ENCODE measurements around the gene MYO9B.

Gene MYO9B

DNA sequence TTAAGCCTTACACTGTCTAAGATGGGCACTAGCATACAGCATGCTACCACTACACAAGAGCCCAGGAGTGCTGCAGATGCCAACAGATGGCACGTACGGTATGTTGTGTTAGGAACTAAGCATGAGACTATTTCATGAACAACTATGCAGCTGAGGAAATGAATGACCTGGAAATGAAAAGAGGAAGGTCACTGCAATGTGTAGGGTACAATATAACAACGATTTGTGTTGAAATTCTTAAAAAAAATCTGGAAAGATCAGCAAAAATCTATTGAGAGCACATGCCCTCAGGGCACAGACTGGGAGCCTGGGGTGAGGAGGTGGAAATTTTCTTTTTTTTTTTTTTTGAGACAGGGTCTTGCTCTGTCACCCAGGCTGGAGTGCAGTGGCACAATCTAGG lies 14.8 kb upstream of the MYO9B start:
- no peak for DNase-seq

GRCh38 chr19:17061205-17061604 lies 14.4 kb upstream of the MYO9B start:
- no peak for DNase-seq

GRCh38 chr19:17061691-17062090 lies 13.9 kb upstream of the MYO9B start:
- DNase-seq, result no peak

GRCh38 chr19:17063428-17063827 lies 12.1 kb upstream of the MYO9B start:
- DNase-seq, result no peak

DNA sequence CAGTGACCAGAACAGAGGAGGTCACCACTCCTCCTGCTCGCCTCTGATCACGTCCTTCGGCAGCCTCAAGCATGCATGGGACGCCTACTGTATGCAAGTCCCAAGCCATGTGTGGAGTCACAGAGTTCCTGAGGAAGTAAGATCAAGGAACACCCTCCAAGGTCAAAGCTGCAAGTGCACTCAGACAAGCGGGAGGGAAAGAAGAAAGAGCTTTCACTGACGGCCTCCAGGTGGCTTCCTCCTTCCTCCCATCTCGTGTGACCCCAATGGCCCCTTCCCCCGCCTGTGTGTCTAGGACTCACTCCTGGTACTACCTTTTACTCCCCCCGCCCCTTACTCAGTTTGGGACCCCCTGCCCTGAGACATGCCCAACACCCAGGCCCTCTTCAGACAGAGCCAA lies 6.4 kb upstream of the MYO9B start:
- no peak for DNase-seq

- no peak for DNase-seq
These were observed 5.2 kb upstream of the MYO9B start for GRCh38 chr19:17070421-17070820.

- DNase-seq, result no peak
These were observed 4.7 kb upstream of the MYO9B start for GRCh38 chr19:17070912-17071311.

DNA sequence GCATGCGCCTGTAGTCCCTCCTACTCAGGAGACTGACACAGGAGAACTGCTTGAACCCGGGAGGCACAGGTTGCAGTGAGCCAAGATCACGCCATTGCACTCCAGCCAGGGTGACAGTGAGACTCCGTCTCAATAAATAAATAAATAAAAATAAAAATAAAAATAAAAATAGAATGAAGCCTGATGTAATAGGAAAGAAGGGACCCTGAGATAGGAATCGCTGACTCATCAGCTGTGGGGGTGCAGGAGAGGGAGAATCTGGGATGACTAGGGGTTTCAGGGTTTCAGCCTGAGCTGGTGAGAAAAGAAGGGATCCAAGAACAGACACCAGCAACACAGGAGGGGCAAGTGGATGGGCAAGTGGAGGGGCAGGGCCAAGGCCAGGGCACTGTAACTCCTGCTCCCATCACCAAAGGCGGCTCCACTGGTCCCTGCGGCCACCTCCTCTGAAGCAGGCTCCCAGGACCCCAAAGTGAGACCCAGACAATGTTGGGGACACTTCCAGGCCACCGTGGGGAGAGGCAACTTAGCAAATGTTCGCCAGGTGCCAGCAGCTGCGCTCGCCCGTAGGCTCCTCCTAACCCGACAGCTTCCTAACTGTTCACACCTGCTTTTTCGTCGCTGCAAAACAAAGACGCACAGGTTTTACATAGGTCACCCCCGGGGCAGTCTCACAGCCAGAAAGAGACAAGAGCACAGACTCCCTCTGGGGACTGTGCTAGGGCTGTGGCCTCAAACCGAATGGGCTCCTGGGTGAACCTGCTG lies 1.5 kb upstream of the MYO9B start:
- DNase-seq, result peak; percentile 96

DNA sequence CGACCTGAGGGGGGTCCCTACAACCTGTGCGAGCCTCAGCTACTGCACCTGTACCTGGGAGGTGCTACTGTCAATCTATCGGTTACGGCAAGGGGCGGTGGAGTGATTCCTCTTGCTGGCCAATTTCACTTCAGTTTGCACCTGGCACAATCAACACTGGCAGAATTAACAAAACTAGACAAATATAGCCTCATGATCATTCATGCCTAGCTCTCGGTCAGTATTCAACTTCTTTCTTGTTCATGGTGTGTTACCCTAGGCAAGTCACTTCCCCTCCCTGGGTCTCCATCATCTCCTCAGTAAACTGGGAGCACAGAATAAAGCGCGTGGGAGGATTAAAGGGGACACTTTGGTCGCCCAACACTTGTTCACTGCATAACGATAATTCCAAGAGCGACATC lies 943 bp upstream of the MYO9B start:
- no peak for DNase-seq

- DNase-seq, result peak; percentile 61
These were observed 426 bp downstream of the MYO9B start for GRCh38 chr19:17075864-17076542.

GRCh38 chr19:17076543-17076991 lies 990 bp downstream of the MYO9B start:
- peak; percentile 25 for DNase-seq

GRCh38 chr19:17077447-17078028 lies 2.0 kb downstream of the MYO9B start:
- no peak for DNase-seq

- DNase-seq, result no peak
These were observed 2.7 kb downstream of the MYO9B start for GRCh38 chr19:17078036-17078919.

DNA sequence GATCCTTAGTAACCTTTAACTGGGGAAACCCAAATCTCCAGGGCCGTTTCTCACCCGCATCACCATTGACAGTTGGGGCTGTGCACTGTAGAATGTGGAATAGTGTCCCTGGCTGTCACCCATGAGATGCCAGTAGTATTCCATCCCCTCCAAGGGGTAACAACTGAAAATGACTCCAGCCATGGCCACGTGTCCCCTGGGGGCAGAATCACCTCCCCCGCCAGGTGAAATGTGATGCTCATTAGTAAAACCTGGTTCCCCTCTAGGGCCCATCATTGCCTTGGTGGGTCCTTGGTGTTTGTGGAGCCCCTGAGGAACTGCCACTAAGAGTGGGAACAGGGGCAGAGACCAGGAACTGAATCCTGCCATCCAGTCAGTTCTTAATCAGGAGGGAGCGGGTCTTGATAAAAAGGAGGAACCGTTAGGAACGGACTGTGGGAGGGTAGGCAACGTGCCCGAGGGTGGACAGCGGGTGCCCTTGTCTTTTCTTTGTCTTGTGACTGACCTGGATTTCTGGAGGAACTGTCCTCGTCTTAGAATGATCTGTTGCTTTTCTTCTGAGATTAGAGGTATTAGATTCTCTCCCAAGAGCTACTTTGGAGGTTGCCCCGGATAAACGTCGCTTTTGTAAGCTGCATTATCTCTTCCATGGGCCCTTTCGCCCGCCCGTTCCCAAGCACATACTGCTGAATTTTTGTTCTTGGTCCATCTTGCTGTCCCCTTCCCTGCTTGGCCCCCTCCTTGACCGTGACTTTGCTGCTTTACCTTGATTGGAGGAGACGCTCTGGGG lies 3.5 kb downstream of the MYO9B start:
- DNase-seq, result no peak

DNA sequence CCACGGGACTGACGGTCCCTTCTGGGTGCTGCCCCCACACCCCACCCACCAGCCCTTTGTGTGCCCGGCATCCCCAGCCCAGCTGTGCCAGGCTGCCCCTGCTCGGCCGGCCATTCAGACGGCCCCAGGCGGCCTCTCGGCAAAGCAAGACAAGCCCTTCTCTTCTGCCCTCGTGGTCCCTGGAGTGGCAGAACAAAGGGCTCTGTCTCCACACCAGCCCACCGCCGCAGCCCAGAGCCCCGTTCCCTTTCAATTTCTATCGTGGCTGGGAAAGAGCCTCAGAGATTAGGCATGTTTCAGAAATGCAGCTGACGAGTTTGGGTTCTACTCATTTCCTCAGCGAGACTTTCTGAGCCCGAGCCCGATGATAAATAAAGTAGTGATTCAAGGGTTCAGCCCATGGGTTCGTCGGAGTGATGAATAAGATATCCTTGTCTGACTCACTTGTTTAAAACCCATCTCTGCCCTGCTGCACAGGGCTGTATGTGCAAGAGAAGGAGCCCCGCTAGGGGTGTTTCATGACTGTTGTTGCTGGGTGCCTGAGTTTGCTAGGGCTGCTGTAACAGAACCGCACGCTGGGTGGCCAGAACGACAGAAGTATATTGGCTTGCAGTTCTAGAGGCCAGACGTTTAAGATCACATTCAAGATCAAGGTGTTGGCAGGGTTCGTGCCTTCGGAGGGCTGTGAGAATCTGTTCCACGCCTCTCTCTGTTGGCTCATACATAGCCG lies 4.3 kb downstream of the MYO9B start:
- no peak for DNase-seq

DNA sequence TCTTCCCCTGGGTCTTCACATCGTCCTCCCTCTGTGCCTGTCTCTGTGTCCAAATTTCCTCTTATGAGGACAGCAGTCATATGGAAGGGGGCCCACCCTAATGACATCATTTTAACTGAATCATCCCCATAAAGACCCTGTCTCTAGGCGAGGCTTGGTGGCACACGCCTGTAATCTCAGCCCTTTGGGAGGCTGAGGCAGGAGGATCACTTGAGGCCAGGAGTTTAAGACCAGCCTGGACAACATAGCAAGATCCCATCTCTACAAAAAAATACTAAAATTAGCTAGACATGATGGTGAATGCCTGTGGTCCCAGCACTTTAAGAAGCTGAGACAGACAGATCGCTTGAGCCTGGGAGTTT lies 4.8 kb downstream of the MYO9B start:
- DNase-seq, result no peak

- DNase-seq, result no peak
These were observed 6.4 kb downstream of the MYO9B start for GRCh38 chr19:17081672-17082630.

DNA sequence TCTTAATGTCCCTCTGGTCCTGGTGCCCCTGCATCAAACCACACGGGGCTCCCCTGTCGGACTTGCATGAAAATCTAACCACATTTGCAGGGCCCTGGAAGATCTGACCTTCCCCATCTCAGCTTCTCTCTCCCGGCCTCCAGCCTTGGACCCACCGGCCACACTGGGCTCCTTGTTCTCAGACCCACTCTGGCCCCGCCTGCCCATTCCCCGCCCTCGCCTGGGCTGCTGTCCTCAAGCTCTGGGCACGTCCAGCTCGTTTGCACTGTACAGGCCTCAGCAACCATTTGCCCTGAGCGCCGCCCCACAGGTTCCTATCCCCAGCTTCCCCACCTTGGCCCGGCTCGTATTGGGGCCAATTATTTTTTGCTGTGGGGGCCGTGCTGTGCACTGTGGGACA lies 10.5 kb downstream of the MYO9B start:
- DNase-seq, result no peak

GRCh38 chr19:17086834-17087233 lies 11.3 kb downstream of the MYO9B start:
- DNase-seq, result no peak

GRCh38 chr19:17088552-17088951 lies 13.0 kb downstream of the MYO9B start:
- no peak for DNase-seq
